ACHN (cell line): Measurements from ENCODE around the gene PLCG2.

Source experiments
- DNase-seq: peaks from one replicate; pipeline ENCODE4 v3.0.0-alpha.2; 2015
- in situ Hi-C: cut with HindIII; loops from 2 replicates; pipeline ENCODE4 v1.10.0; 2017; ENCODE audit warnings: low sequenced_read_pairs, low pct_ligation_motif_present, low pct_unique_long_range_greater_than_20kb

Gene PLCG2

DNA sequence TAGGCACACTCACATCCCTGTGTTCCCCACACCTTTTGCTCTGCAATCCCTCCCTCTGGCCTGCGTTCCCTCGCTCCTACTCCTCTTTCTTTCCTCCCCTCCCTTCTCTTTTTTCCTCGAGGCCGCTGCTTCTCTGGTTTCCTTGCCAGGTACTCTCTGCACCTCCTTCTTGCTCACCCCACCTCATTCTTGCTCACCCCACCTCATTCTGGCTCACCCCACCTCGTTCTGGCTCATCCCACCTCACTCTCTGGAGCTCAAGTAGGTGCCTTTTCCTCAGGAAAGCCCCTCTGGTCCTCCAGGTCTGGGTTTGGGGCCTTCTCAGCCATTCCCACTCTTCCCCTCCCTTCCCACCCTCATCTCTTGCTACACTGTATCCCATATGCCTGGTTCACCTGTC is 103.5 kb downstream of the PLCG2 start:
- in situ Hi-C loops, result no loop called here
- no peak for DNase-seq

DNA sequence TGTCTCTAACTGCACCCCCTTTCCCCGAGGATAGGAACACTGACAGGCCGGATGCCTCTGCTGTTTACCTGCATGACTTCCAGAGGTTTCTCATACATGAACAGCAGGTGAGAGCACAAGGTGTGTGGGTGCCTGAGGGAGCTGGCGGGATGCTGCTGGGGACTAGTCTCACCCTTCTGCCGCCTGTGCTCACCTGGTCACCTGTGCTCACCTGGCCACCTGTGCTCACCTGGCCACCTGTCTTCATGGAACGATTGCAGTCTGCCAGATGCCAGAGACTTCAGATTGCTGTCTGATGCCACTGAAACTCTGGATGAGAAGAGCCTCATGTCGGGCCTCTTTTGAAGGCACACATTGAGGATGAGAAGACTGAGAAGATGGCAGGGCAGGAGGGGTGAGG is 104.1 kb downstream of the PLCG2 start:
- in situ Hi-C loops, result no loop called here
- DNase-seq, result no peak

DNA sequence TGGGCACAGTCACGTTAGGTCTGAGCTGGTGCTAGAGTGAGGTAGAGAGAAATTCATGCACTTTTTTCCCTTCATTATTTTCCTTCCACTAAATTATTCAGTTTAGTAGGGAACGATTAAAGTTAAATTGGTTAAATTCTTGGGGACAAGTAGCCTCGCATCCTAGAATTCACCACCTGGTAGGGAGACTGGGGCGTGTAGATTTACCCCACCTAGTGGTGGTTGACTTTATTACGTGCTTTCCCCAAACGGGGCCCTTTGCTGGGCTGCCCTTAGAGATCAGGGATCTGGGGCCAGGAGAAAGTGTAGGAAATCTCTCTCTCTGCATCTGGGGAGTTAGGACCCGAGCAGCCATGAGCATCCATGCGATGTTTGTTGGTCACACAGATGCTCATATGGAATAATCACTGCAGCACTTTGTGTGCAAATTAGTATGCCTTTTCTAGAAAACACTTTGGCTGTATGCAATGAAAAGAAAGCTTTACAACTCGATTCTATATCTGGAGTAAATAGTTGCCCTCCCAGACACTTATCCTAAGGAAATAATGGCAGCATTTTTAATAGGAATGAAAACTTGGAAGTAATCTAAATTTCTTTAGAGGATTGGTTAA is 107.0 kb downstream of the PLCG2 start:
- peak; percentile 47 for DNase-seq
- in situ Hi-C loops, result no loop called here

DNA sequence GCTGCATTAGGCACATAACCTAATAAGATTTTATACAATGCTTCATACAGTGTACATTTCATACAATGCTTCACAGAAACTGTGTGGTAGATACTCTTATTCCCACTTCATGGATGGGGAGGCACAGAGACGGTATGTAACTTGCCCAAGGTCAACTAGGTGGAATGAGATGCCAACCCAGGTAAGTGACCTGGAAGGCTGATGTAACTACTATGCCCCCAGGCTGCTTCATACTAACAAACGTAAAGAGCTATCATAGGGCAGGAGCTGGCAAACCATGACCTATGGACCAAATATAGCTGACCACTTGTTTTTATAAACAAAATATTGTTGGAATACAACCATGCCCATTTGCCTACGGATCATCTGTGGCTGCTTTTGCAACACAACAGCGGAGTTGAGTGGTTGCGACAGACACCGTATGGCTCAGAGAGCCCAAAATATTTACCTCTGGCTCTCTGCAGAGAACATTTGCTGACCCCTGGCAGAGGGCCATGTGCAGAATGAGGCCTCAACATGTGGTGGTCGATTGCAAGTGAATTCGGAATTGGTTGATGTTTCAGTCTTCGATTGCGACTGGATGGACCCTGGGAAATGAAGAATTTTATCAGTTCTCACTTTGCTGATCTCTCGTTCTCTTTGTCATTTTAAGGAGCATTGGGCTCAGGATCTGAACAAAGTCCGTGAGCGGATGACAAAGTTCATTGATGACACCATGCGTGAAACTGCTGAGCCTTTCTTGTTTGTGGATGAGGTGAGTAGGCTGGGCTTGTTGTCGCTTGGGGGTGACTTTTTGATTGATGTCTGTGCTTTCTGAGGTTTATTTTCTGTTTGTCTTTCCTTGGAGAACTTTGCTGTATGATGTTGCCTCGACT is 109.7 kb downstream of the PLCG2 start:
- in situ Hi-C loops, result no loop called here
- DNase-seq, result no peak

DNA sequence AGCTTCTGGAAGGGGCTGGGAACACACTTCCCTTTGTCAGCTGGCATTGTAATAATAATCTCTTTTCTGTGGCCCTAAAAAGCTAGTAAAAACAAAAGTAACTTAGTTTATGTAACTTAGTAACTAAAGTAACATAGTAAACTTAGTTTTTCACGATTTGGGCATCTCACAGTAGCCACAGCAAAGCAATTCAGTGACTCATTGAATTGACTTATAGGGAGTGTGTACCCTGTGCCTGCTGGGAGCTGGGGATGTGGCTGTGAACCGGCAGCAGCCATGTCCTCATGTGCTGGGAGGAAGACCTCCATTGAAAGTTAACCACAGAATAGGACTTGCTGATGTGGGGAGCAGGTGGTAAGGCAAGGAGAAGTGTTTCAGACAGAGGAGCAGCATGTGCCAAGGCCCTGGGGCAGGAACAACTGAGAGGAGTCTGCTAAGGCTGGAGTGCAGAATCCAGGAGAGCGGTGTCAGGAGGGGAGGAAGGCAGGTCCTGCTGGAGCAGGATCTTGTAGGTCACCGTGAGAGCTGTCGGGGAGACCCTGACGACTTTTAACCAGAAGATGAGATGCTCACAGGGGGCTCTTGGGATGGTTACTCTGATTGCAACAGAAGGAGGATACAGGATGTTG is 112.8 kb downstream of the PLCG2 start:
- in situ Hi-C loops, result no loop called here

DNA sequence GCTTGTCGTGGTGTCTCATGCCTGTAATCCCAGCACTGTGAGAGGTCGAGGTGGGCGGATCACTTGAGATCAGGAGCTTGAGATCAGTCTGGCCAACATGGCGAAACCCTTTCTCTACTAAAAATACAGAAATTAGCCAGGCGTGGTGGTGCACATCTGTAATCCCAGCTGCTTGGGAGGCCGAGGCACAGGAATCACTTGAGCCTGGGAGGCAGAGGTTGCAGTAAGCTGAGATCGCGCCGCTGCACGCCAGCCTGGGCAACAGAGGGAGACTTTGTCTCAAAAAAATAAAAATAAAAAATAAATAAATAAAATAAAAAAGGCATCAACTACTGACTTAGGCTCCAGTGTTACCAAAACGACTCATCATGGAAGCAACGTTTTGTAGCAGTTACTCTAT is 115.5 kb downstream of the PLCG2 start:
- in situ Hi-C loops, result no loop called here
- DNase-seq, result no peak

More for the DNA sequence above, 112.8 kb downstream of the PLCG2 start:
- no peak for DNase-seq

DNA sequence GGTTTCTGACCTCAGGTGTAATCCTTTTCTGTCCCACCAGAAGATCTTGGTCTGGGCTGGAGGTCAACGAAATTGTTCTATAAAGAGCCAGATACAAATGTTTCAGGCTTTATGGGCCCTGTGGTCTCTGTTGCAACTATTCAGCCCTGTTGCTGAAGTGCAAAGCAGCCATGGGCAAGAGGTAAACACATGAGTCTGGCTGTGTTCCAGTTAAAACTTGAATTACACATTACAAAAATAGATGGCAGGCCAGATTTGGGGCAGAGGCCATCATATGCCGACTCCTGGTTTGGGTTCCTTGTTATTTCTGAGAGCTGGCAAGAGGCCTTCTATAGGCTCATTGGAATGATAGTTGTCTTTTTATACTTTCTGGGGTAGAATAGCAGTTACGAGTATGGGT is 117.8 kb downstream of the PLCG2 start:
- no peak for DNase-seq
- in situ Hi-C loops, result no loop called here

DNA sequence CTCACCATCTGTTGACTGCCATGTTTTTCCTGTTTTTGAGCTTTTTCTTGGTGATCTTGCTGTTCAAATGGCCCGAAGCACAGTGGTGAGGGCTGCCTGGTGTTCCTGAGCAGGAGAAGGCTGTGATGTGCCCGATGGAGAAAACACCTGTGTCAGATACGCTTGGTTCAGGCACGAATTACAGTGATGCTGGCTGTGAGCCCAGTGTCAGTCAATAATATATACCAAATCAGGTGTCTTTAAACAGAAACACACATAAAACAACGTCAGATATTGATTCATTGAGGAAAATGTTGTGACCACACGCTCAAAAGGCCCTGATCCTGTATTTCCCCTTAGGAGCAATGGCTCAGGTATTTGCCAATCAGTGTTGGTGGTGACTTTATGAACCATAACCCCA is 120.5 kb downstream of the PLCG2 start:
- DNase-seq, result no peak
- in situ Hi-C loops, result no loop called here

DNA sequence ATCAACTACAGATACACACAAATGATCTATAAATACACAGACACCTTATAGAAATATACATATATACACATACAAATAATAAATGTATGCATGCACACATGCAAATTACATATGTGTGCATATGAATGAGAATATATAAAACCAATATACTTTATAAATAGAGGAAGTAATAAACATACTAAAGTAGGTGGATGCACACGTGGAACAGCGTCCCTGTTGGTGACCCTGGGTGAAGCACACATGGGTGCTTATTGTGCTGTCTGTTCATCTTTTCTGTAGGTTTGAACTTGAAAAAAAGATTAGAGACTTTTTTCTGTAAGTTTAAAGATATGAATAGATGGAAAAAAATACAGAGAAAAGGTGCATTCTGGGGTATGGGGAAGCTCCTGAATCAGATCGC is 120.9 kb downstream of the PLCG2 start:
- in situ Hi-C loops, result no loop called here
- no peak for DNase-seq

DNA sequence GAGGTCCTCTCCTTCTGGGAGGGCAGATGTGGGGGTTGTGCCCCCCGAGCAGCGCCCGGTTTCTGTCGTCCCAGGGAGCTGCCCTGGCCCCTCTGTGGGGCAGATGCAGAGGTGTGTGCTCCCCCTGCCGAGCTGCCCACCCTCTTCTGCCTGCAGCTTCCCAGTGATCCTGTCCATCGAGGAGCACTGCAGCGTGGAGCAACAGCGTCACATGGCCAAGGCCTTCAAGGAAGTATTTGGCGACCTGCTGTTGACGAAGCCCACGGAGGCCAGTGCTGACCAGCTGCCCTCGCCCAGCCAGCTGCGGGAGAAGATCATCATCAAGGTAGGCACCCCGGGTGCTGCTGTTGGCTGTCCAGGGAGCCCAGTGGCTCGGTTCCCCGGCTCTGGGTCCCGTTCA is 121.4 kb downstream of the PLCG2 start:
- in situ Hi-C loops, result no loop called here
- DNase-seq, result no peak

DNA sequence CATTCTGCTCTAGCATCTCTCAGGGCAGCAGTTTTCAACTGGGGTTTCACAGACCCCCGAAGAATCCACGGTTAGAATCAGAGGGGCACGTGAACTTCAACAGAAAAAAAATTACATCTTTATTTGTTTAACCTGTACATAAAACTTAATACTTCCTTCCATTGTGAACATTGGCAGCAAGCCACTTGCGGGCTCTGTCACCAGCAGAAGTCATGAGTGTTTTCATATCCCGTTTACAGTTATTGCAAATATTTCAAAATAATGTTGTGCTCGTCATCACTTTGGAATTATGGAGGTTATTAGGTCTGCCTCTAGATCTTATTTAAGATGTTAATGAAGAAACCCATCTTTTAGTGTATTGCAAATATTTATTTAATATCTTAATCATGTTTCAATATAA is 122.4 kb downstream of the PLCG2 start:
- in situ Hi-C loops, result no loop called here
- no peak for DNase-seq

DNA sequence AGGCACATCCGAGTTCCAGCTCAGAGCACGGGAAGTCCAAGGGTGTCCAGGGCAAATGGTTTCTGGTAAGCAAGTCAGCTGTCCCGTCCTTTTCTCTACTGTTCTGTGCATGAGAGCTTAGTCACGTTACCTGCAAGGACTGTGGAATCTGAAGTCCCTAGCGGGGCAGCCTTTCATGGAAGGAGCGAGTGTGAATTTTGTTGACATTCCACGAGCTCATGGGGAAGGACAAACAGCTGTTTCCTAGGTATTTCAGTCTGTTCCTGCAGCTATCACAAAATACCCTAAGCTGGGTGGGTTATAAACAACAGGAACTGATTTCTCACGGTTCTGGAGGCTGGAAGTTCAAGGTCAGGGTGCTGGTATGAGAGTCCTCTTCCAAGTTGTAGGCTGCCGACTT is 122.9 kb downstream of the PLCG2 start:
- in situ Hi-C loops, result no loop called here
- DNase-seq, result no peak

DNA sequence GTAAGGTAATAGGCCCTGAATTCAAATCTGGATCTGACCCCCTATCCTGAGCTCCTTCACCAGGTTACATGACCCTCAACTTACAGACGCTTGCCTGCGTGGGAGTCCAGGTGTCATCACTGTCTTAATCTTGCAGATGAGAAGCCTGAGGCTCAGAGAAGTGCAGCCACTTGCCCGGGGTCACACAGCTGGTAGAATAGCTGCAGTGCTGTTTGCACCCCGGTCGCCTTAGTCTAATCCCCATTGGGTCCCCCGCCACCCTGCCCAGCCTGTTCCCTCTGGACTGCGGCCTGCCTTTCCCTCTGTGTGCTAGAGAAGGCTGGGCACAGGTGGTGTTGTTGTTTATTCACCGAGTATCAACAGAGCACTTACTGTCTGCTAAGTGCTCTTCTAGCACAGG is 125.2 kb downstream of the PLCG2 start:
- in situ Hi-C loops, result no loop called here
- no peak for DNase-seq

DNA sequence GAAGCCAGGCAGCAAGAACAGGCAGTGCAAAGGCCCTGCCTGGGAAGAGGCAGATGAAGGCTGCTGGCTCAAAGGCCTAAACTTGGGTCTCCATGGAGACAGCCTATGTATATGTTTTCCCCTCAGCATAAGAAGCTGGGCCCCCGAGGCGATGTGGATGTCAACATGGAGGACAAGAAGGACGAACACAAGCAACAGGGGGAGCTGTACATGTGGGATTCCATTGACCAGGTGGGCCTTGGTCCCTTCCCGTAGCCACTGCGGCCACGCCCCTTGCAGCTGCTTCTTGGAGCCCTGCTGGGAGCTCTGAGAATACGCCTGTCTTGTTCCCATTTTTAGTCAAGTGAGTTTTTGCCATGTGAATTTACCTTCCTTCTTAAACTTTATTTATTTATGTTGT is 126.2 kb downstream of the PLCG2 start:
- no peak for DNase-seq

DNA sequence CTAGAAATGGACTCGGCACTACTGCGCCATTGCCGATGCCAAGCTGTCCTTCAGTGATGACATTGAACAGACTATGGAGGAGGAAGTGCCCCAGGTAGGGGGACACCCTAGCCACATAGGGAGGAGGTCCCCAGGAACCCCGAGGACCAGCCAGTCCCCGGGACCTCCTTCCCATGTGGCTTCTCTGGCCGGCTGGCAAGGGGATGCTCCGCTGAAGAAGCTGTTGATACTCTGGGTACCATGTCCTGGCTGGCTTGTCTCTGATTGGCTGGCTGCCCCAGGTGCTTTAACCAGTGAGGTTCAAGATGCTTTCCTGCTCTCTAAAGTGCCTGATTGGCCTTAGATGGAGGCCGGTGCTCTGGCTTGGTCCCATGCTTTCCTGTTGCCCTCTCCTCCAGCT is 128.6 kb downstream of the PLCG2 start:
- in situ Hi-C loops, result no loop called here
- DNase-seq, result no peak

More for the DNA sequence above, 126.2 kb downstream of the PLCG2 start:
- in situ Hi-C loops, result no loop called here

DNA sequence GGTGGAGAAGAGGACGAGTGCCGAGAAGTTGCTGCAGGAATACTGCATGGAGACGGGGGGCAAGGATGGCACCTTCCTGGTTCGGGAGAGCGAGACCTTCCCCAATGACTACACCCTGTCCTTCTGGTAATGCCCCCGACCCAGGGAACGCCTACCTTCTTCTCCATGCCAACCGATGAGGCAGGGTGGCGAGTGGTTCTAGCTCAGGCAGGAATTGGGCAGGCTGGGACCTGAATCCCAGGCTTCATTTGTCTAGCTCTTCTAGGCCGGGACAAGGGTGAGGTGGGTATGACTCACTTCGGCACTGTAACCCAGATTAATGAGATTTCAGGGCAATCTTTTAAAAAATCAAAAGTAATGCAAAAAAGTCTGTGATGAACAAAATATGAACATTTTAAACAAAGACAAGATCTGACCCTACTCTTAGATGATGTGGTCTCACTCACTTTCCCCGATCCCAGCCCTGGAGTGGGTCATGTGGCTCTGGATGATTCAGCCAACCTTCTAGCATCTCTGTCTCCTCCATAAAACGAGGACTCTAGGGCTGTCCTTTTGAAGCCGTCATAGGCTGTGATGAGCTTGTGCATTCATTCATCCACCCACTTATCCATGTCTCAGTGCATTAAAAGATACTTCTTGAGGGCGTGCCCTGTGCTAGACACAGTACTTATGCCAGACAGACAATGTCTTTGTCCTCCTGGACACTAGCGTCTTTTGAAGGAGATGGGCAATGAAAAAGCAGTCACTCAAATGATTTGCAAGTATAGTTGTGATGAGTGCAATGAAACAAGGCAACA is 129.6 kb downstream of the PLCG2 start:
- in situ Hi-C loops, result no loop called here
- DNase-seq, result no peak

DNA sequence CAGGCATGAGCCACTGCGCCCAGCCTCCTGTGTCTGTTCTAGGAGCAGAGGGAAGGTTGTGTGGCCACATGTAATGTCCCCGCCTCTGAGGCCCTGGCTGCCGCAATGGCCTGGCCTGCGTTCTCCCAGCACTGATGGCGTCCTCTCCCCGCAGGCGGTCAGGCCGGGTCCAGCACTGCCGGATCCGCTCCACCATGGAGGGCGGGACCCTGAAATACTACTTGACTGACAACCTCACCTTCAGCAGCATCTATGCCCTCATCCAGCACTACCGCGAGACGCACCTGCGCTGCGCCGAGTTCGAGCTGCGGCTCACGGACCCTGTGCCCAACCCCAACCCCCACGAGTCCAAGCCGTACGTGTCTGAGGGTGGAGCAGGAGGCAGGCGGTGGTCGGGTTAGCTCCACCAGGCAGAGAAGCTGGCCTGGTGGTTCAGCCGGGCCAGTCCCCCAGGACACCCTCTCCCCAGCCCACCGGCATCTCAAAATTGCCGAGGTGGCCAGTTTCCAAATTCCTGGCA is 131.3 kb downstream of the PLCG2 start:
- in situ Hi-C loops, result no loop called here
- no peak for DNase-seq

DNA sequence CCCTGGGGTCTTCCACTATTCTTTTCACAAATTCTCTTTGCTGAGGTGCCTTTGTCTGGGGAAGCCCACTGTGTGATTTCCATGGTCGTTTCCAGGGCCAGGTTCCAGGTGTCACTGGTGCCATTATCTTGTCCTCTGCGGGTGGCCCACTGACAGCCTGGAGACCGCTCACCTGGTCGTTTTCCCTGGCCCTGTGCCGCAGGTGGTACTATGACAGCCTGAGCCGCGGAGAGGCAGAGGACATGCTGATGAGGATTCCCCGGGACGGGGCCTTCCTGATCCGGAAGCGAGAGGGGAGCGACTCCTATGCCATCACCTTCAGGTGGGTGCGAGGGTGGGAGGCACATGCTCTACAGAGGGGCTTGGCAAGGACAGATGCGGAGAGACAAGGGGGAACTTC is 133.3 kb downstream of the PLCG2 start:
- in situ Hi-C loops, result no loop called here
- DNase-seq, result no peak

DNA sequence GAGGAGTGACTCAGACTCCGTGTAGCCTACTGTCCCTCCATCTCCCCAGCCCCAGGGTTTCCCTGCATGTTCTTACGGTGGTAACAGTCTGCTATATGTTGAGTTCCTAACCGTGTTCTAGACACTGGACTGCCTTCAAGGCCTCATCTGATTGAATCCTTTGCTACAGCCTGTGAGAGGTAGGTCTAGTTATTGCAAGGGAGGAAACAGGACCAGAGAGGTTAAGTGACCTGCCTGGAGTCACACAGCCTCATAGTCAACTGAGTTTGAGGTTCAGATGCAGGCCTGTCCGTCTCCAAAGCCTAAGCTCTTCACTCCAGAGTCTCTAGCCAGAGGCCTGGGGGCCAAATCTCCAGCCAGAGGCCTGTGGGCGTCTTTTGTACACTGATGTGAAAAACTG is 134.1 kb downstream of the PLCG2 start:
- in situ Hi-C loops, result no loop called here

More for the DNA sequence above, 134.1 kb downstream of the PLCG2 start:
- DNase-seq, result no peak
